Lower lobe of right lung (tissue), 2 donors: ENCODE data around the gene EIF5A. TPM values are rescaled to one million over a fixed set of nuclear protein-coding genes. Genes with fewer than 3 reads are reported as not detected.
A peak's percentile ranks its signal among the peaks of the same experiment; 100 is the strongest.

Source experiments
- ATAC-seq, 2 donors: fragments of 200-7000 bp; cut with Tn5 transposase; one replicate each; pipeline ENCODE4 v1.9.1; 2020 to 2022; ENCODE audit warnings: mild to moderate bottlenecking in 2 of 2, moderate library complexity in 2 of 2
- DNase-seq: peaks from one replicate; pipeline ENCODE4 v3.0.0-alpha.2; 2020
- H3K27ac ChIP-seq: fragments of 200-600 bp; one replicate; pipeline ENCODE4 v1.8.0; 2022
- H3K27me3 ChIP-seq: fragments of 200-600 bp; one replicate; pipeline ENCODE4 v1.8.0; 2022; ENCODE audit warnings: low read depth
- H3K36me3 ChIP-seq: fragments of 200-600 bp; one replicate; pipeline ENCODE4 v1.8.0; 2022; ENCODE audit warnings: mild to moderate bottlenecking
- H3K4me1 ChIP-seq: fragments of 200-600 bp; one replicate; pipeline ENCODE4 v1.8.0; 2022
- H3K4me3 ChIP-seq: fragments of 200-600 bp; one replicate; pipeline ENCODE4 v1.8.0; 2022; ENCODE audit warnings: mild to moderate bottlenecking
- H3K9me3 ChIP-seq: fragments of 200-600 bp; one replicate; pipeline ENCODE4 v1.8.0; 2022
- CTCF ChIP-seq: fragments of 200-600 bp; IDR thresholded peaks from one replicate; pipeline ENCODE4 v1.8.0; 2022; ENCODE audit warnings: antibody characterized with exemption, mild to moderate bottlenecking
- intact Hi-C: fragments of 100-400 bp; cut with DNase I; formaldehyde crosslinking; loops from one replicate; pipeline ENCODE4 v1.11.0; 2022
- total RNA-seq: library from RNA; stranded (reverse); fragmentation: NEBNext Ultra II Directional; extraction: Animal tissue kit (Norgen Biotek cat#: 25700); gene quantifications from one replicate; pipeline ENCODE4 v1.2.1, GENCODE V29; 2021
- donor health status: DM: no; HTN: yes; CAD: no; lungs with severe emphysema.

EIF5A gene
- total RNA-seq, 1 donor from 2014 or later: 216 TPM

GRCh38 chr17:7279448-7279847 lies 28.0 kb upstream of the EIF5A start:
- no peak for TF ChIP-seq CTCF
- Histone ChIP-seq H3K36me3 (no peaks in the 10 kb centered on the region), H3K27me3 (peaks cover 12% of the 10 kb centered on the region), H3K4me3 (no peak overlapping the region), H3K27ac (no peak overlapping the region), H3K9me3 (no peaks in the 10 kb centered on the region), H3K4me1 (peaks cover 27% of the 10 kb centered on the region)
- ATAC-seq (no peak), DNase-seq (no peak)
- intact Hi-C loops: no loop called here

GRCh38 chr17:7280519-7281073 lies 26.8 kb upstream of the EIF5A start:
- peaks cover 12% of the 10 kb centered on the region for H3K27me3 ChIP-seq
- peak; percentile 96 for TF ChIP-seq CTCF
- no peaks in the 10 kb centered on the region for H3K36me3 ChIP-seq
- H3K4me1 ChIP-seq: peaks cover 27% of the 10 kb centered on the region
- intact Hi-C loops: no loop called here
- H3K9me3 ChIP-seq: no peaks in the 10 kb centered on the region
- DNase-seq: peak; percentile 86
- peak; percentile 88 to 93 for ATAC-seq
- peak overlapping the region; percentile 70 for H3K27ac ChIP-seq
- peak overlapping the region; percentile 52 for H3K4me3 ChIP-seq

GRCh38 chr17:7281074-7281952 lies 26.1 kb upstream of the EIF5A start, which contains the start of gene SLC2A4:
TSS of gene SLC2A4 (plus strand) at chr17:7281718. CDS start at chr17:7281935, 217 bp downstream.
- Histone ChIP-seq H3K4me3 (peak within 1 kb of the TSS; percentile 52), H3K4me1 (peaks cover 27% of the 10 kb centered on the region), H3K27me3 (peaks cover 12% of the 10 kb centered on the region), H3K27ac (peak within 1 kb of the TSS; percentile 70), H3K36me3 (no peaks in the 10 kb centered on the region), H3K9me3 (no peaks in the 10 kb centered on the region)
- TF ChIP-seq CTCF: no peak
- DNase-seq (peak; percentile 95), ATAC-seq (peak; percentile 95 to 97)
- intact Hi-C loops: no loop called here

GRCh38 chr17:7281953-7282751 lies 25.3 kb upstream of the EIF5A start:
- DNase-seq (no peak), ATAC-seq (peak; percentile 1 to 3)
- no peaks in the 10 kb centered on the region for H3K36me3 ChIP-seq
- H3K27ac ChIP-seq: no peak overlapping the region
- H3K27me3 ChIP-seq: peaks cover 12% of the 10 kb centered on the region
- H3K4me3 ChIP-seq: peak overlapping the region; percentile 52
- peaks cover 27% of the 10 kb centered on the region for H3K4me1 ChIP-seq
- TF ChIP-seq CTCF: no peak
- intact Hi-C loops: no loop called here
- H3K9me3 ChIP-seq: no peaks in the 10 kb centered on the region

- Histone ChIP-seq H3K27me3 (peaks cover 16% of the 10 kb centered on the region), H3K4me3 (peak overlapping the region; percentile 52), H3K27ac (no peak overlapping the region), H3K36me3 (no peaks in the 10 kb centered on the region), H3K9me3 (no peaks in the 10 kb centered on the region), H3K4me1 (peaks cover 27% of the 10 kb centered on the region)
- intact Hi-C loops: no loop called here
- no peak for TF ChIP-seq CTCF
- no peak for DNase-seq
- no peak for ATAC-seq
These were observed 24.6 kb upstream of the EIF5A start for GRCh38 chr17:7282752-7283321.
